ENCODE measurements around the gene PACS1.

DNA sequence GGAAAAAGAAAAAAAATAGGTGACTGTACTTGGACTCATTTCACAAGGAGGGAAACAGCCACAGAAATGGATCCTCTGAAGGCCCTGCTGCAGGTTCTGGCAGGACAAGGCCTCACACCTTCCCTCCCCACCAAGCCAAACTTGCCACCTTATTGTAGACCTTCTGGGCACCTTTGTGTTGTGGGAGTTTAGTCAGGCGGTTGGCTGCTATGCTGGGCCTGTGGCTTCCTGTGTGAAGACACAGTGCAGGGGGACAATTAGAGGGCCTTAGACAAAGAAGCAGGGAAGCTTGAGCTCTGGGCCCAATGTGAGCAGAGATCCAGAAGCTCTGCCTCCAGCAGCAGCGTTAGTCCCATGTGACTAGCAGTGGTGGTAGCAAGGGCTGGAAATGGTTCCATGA lies 202.5 kb downstream of the PACS1 start:
- no peak for TF ChIP-seq EZH2phosphoT487 (IDR thresholded peaks at IDR 0.05; ENCODE audit: low read depth)
- no peak for TF ChIP-seq CTCF (IDR thresholded peaks at IDR 0.05; ENCODE audit: low read depth, low read length)
